IgD-negative memory B cell (primary cell): ENCODE results near the gene RHOT2. TPM values are rescaled to one million over a fixed set of nuclear protein-coding genes. Genes with fewer than 3 reads are reported as not detected.
"Not testable (repeated sequence)": the region's sequence is repeated elsewhere in the genome, so short reads cannot be mapped to it uniquely, and the experiment has no call there.

Experiments used
- H3K27ac Mint-ChIP-seq, 3 donors: one replicate each; pipeline ENCODE4 v1.8.0; 2020 to 2022; ENCODE audit warnings: mild to moderate bottlenecking in 3 of 3, mixed read lengths in 3 of 3, moderate library complexity in 1 of 3
- H3K27me3 Mint-ChIP-seq: one replicate; pipeline ENCODE4 v1.8.0; 2021; ENCODE audit warnings: mixed read lengths
- H3K36me3 Mint-ChIP-seq: one replicate; pipeline ENCODE4 v1.8.0; 2020; ENCODE audit warnings: mild to moderate bottlenecking, mixed read lengths
- H3K4me1 Mint-ChIP-seq, 3 donors: one replicate each; pipeline ENCODE4 v1.8.0; 2020 to 2022; ENCODE audit warnings: mixed read lengths in 3 of 3, mild to moderate bottlenecking in 1 of 3
- H3K4me3 Mint-ChIP-seq, 4 donors: one replicate each; pipeline ENCODE4 v1.8.0; 2020 to 2022; ENCODE audit warnings: mild to moderate bottlenecking in 4 of 4, mixed read lengths in 4 of 4, moderate library complexity in 3 of 4
- H3K9me3 Mint-ChIP-seq, 3 donors: one replicate each; pipeline ENCODE4 v1.8.0; 2020 to 2021; ENCODE audit warnings: mixed read lengths in 3 of 3, mild to moderate bottlenecking in 1 of 3
- polyA plus RNA-seq: library from polyadenylated mRNA; unstranded; fragments of 300-500 nt; fragmentation: Illumina TruSeq; gene quantifications from one replicate; pipeline ENCODE4 v1.2.3, GENCODE V29; 2021

Gene RHOT2
- polyA plus RNA-seq, 1 donor from 2014 or later: 42.7 TPM

- no peaks in the 10 kb centered on the region for H3K36me3 Mint-ChIP-seq
- peak overlapping the region in 1 of 4 donors; percentile 4 for H3K4me3 Mint-ChIP-seq
- H3K27ac Mint-ChIP-seq: no peak overlapping the region
- H3K4me1 Mint-ChIP-seq: peaks cover 1 to 4% (median 3%) of the 10 kb centered on the region in 3 donors
- no peaks in the 10 kb centered on the region for H3K9me3 Mint-ChIP-seq
- H3K27me3 Mint-ChIP-seq: peaks cover 36% of the 10 kb centered on the region
Measured at GRCh38 chr16:709566-710499, 41.9 kb downstream of the RHOT2 start.

- Mint-ChIP-seq H3K4me1 (peaks cover 1 to 4% (median 3%) of the 10 kb centered on the region in 3 donors), H3K36me3 (no peaks in the 10 kb centered on the region), H3K27ac (no peak overlapping the region), H3K9me3 (no peaks in the 10 kb centered on the region), H3K4me3 (peak overlapping the region in 1 of 4 donors; percentile 12), H3K27me3 (peaks cover 36% of the 10 kb centered on the region)
Measured at GRCh38 chr16:710500-711075, 42.7 kb downstream of the RHOT2 start.

- Mint-ChIP-seq H3K27me3 (peaks cover 39% of the 10 kb centered on the region), H3K36me3 (no peaks in the 10 kb centered on the region), H3K27ac (peak overlapping the region in 1 of 3 donors; percentile 28), H3K9me3 (no peaks in the 10 kb centered on the region), H3K4me3 (peak overlapping the region in 1 of 4 donors; percentile 12), H3K4me1 (peaks cover 1 to 4% (median 3%) of the 10 kb centered on the region in 3 donors)
Measured at GRCh38 chr16:711084-711483, 43.2 kb downstream of the RHOT2 start.

- Mint-ChIP-seq H3K27ac (peak overlapping the region in 1 of 3 donors; percentile 28), H3K9me3 (no peaks in the 10 kb centered on the region), H3K27me3 (peaks cover 39% of the 10 kb centered on the region), H3K4me3 (peak overlapping the region in 1 of 4 donors; percentile 48), H3K4me1 (peaks cover 0 to 4% (median 3%) of the 10 kb centered on the region in 3 donors), H3K36me3 (no peaks in the 10 kb centered on the region)
Measured at GRCh38 chr16:711548-712320, 43.8 kb downstream of the RHOT2 start.

- not testable (repeated sequence) for H3K36me3 Mint-ChIP-seq, H3K9me3 Mint-ChIP-seq, H3K4me1 Mint-ChIP-seq
- Mint-ChIP-seq H3K27ac (peak overlapping the region in 1 of 3 donors; percentile 71), H3K27me3 (peaks cover 35% of the 10 kb centered on the region), H3K4me3 (peak overlapping the region in 1 of 4 donors; percentile 85)
Measured at GRCh38 chr16:712740-713250, 44.9 kb downstream of the RHOT2 start.

GRCh38 chr16:714079-714478 lies 46.1 kb downstream of the RHOT2 start:
- H3K27ac Mint-ChIP-seq: peak overlapping the region; percentile 59 to 89 (median 62)
- no peaks in the 10 kb centered on the region for H3K9me3 Mint-ChIP-seq
- H3K4me3 Mint-ChIP-seq: peak overlapping the region; percentile 4 to 83 (median 54)
- no peaks in the 10 kb centered on the region for H3K36me3 Mint-ChIP-seq
- H3K27me3 Mint-ChIP-seq: peaks cover 24% of the 10 kb centered on the region
- H3K4me1 Mint-ChIP-seq: peaks cover under 1 to 4% (median 4%) of the 10 kb centered on the region in 3 donors

GRCh38 chr16:714558-715476 lies 46.9 kb downstream of the RHOT2 start, which contains the start of gene METRN:
Gene METRN, plus strand, starts transcription at chr16:715118. Its CDS starts 172 bp downstream, at chr16:715290.
- peaks cover 20% of the 10 kb centered on the region for H3K27me3 Mint-ChIP-seq
- no peaks in the 10 kb centered on the region for H3K9me3 Mint-ChIP-seq
- H3K4me3 Mint-ChIP-seq: peak within 1 kb of the TSS; percentile 24 to 88 (median 72)
- H3K36me3 Mint-ChIP-seq: no peaks in the 10 kb centered on the region
- H3K27ac Mint-ChIP-seq: peak within 1 kb of the TSS; percentile 59 to 89 (median 62)
- peaks cover 3 to 6% (median 4%) of the 10 kb centered on the region in 3 donors for H3K4me1 Mint-ChIP-seq

GRCh38 chr16:715477-716199 lies 47.7 kb downstream of the RHOT2 start:
- peaks cover 20% of the 10 kb centered on the region for H3K27me3 Mint-ChIP-seq
- no peaks in the 10 kb centered on the region for H3K9me3 Mint-ChIP-seq
- H3K27ac Mint-ChIP-seq: peak overlapping the region in 1 of 3 donors; percentile 39
- H3K4me1 Mint-ChIP-seq: peaks cover 8 to 10% (median 10%) of the 10 kb centered on the region in 3 donors
- H3K36me3 Mint-ChIP-seq: no peaks in the 10 kb centered on the region
- peak overlapping the region; percentile 24 to 88 (median 72) for H3K4me3 Mint-ChIP-seq

GRCh38 chr16:716200-716568 lies 48.3 kb downstream of the RHOT2 start:
- Mint-ChIP-seq H3K27ac (peak overlapping the region in 1 of 3 donors; percentile 39), H3K9me3 (no peaks in the 10 kb centered on the region), H3K4me1 (peaks cover 8 to 10% (median 8%) of the 10 kb centered on the region in 3 donors), H3K4me3 (peak overlapping the region; percentile 24 to 88 (median 48)), H3K36me3 (no peaks in the 10 kb centered on the region), H3K27me3 (peaks cover 20% of the 10 kb centered on the region)

- Mint-ChIP-seq H3K27ac (no peak overlapping the region), H3K4me1 (peaks cover 8 to 10% (median 8%) of the 10 kb centered on the region in 3 donors), H3K27me3 (peaks cover 20% of the 10 kb centered on the region), H3K36me3 (no peaks in the 10 kb centered on the region), H3K9me3 (no peaks in the 10 kb centered on the region), H3K4me3 (peak overlapping the region in 1 of 4 donors; percentile 24)
Measured at GRCh38 chr16:716768-717325, 48.9 kb downstream of the RHOT2 start.

- Mint-ChIP-seq H3K4me1 (peaks cover 8 to 9% (median 8%) of the 10 kb centered on the region in 3 donors), H3K36me3 (no peaks in the 10 kb centered on the region), H3K4me3 (no peak overlapping the region), H3K9me3 (no peaks in the 10 kb centered on the region), H3K27me3 (peaks cover 19% of the 10 kb centered on the region), H3K27ac (no peak overlapping the region)
Measured at GRCh38 chr16:717450-718245, 49.7 kb downstream of the RHOT2 start.

- H3K27me3 Mint-ChIP-seq: peaks cover 16% of the 10 kb centered on the region
- H3K27ac Mint-ChIP-seq: no peak overlapping the region
- peak overlapping the region in 2 of 4 donors; percentile 33 to 87 for H3K4me3 Mint-ChIP-seq
- H3K36me3 Mint-ChIP-seq: no peaks in the 10 kb centered on the region
- peaks cover 6 to 8% (median 8%) of the 10 kb centered on the region in 3 donors for H3K4me1 Mint-ChIP-seq
- no peaks in the 10 kb centered on the region for H3K9me3 Mint-ChIP-seq
Measured at GRCh38 chr16:718389-718788, 50.5 kb downstream of the RHOT2 start.
